NCI-H82 (cell line): ENCODE data around the gene LRPAP1.
"Not testable (repeated sequence)": the region's sequence is repeated elsewhere in the genome, so short reads cannot be mapped to it uniquely, and the experiment has no call there.

Source experiments
- DNase-seq: peaks from one replicate; lab custom pipeline; 2025; lab: John Stamatoyannopoulos, UW

Gene LRPAP1, protein sequence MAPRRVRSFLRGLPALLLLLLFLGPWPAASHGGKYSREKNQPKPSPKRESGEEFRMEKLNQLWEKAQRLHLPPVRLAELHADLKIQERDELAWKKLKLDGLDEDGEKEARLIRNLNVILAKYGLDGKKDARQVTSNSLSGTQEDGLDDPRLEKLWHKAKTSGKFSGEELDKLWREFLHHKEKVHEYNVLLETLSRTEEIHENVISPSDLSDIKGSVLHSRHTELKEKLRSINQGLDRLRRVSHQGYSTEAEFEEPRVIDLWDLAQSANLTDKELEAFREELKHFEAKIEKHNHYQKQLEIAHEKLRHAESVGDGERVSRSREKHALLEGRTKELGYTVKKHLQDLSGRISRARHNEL

GRCh38 chr4:3531879-3532750 lies at the start of gene LRPAP1:
Gene LRPAP1 (minus strand): TSS chr4:3532422. CDS start chr4:3532412, 10 bp downstream.
- DNase-seq: peak; percentile 88

DNA sequence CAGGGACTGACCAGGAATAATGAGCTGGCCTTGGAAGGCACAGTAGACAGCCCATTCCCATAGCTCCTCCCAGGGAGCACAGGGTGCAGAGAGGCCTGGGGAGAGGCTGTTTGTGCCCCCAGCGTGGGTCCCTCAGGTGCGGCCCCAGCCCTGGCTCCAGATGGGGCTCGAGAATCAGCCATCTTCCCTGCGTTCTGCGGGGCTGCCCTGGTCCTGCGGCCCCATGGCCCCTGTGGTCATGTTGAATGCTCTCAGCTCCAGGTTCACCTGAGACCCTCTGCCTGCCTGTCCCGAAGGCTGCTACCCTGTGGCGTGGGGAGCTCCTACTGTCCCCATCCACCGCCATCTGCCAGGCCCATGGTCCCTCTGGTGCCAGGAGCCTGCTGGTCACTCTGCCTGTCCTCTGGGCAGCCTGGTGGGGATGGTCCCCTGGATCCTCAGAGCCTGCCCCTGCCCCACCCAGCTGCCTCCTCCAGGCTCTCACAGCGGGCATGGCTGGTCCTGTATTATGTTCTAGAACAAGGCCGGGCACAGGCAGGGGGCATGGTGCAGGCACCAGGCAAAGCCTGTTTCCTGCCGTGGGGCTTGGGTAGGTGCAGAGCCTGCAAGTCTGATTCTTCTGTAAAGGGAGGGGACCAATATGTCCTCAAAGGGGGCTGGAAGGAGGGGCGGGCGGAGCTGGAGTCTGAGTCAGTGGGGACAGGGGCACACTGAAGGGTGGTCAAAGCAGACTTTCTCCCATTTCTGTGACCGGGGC lies 49.3 kb upstream of the LRPAP1 start:
- not testable (repeated sequence) for DNase-seq

- not testable (repeated sequence) for DNase-seq
Measured at GRCh38 chr4:3580859-3581258, 48.6 kb upstream of the LRPAP1 start.

- not testable (repeated sequence) for DNase-seq
Measured at GRCh38 chr4:3578527-3579144, 46.4 kb upstream of the LRPAP1 start.

GRCh38 chr4:3578052-3578451 lies 45.8 kb upstream of the LRPAP1 start:
- not testable (repeated sequence) for DNase-seq

GRCh38 chr4:3577208-3577892 lies 45.1 kb upstream of the LRPAP1 start:
- not testable (repeated sequence) for DNase-seq

DNA sequence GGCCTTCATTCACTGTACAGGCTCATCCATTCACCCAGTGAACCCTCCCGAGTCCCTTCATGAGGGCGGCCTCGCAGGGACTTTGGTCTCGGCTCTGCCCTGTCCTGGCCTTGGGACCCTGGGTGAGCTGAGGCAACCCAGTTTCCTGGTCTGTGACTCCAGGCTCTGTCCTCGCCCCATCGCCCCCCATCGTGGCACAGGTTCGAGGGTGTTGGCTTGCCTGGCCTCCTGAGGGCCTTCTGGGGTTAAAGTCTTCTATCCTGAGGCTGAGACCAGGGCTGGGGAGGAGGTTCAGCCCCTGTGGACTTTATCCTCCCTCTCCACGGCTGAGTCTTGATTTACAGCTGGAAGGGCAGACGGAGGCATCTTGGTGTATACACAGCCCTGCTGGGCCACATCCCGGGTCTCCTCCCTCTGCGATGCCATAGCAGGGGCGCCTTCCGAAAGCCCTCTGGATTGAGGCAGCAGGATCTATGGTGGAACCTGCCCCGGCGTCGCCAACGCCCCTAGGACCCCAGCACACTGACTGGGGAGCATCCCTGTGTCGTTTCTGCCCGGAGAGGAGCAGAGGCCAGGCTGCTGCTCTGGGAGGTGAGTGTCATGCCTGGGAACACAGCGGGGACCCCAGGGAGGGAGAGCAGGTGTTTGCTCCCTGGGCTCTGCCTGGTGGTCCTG lies 44.4 kb upstream of the LRPAP1 start:
- not testable (repeated sequence) for DNase-seq

DNA sequence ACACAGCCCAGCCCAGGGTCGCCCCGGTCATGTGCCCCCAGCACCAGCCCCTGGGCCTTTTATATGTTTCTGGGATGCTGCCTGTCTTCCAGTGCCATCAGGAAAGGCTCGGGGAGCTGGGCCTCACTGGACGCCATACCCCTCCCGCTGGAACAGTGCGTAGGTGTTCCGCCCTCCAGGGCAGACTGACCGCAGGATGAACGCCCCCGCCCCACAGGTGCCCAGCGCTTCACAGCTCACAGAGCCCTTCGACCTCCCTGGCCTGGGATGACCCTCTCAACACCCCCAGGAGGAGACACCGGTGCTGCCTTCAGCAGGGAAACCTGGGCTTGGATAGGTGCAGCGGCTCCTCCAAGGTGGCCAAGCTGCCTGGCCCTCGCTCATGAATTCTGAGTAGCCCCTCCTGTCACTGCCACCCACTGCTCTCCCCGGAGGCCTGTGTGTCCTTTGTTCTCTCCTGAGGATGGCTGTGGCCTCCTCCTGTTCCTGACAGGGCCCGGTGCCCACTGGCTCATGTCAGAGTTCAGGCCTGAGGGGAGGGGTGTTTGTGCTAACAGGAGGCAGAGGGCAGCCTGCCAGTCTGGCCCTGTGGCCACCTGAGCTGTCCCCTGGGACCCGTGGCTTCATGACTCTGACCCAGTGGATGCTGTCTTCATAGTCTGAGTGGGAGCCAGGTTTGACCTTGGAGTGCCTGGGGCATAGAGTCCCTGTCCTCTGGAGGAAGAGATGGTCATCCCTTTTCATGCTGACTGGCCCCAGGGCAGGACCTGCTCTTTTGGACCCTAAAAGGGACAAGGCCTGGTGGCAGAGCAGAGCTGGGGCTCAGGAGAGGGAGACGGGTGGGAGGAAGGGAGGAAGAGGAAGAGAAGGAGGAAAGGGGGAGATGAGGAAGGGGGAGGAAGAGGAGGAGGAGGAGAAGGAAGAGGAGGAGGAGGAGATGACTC lies 43.5 kb upstream of the LRPAP1 start:
- not testable (repeated sequence) for DNase-seq

- not testable (repeated sequence) for DNase-seq
Measured at GRCh38 chr4:3574865-3575264, 42.6 kb upstream of the LRPAP1 start.

DNA sequence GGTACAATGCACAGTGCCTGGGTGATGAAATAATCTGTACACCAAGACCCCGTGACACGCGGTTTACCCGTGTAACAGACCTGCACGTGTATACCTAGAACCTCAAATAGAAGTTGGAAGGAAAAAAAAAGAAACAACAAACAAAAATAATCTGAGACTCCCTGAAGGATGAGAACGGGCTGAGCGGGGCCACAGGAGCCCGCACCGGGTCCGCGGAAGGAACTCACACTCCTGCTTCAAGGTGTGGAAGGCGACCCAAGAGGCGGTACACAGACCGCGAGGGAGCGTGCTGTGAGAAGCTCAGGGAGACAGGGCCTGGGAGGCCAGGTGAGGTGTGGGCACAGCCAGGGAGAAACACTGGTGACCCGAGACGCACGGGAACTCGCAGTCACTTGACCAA lies 42.1 kb upstream of the LRPAP1 start:
- DNase-seq: not testable (repeated sequence)

- DNase-seq: no peak
Measured at GRCh38 chr4:3573131-3573530, 40.9 kb upstream of the LRPAP1 start.

DNA sequence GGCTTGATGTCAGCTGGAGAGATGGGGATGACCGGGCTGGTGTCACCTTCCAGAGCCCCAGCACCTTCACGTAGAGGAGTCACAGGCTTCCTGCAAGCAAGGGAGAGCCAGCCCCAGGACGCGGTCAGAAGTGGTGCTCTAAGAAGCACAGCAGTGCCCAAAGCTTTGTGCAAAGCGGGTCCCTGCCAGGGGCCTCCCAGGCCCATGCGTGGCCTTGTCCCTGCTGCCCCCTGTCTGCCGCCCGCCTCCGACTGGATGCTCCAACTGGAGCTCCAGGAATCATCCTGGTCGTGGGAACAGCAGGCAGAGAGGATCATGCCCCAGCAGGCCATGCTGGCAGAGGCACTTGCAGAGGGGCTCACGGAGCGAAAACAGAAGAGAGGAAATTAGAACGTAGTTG lies 40.1 kb upstream of the LRPAP1 start:
- peak; percentile 0 for DNase-seq

- no peak for DNase-seq
Measured at GRCh38 chr4:3571921-3572320, 39.7 kb upstream of the LRPAP1 start.

DNA sequence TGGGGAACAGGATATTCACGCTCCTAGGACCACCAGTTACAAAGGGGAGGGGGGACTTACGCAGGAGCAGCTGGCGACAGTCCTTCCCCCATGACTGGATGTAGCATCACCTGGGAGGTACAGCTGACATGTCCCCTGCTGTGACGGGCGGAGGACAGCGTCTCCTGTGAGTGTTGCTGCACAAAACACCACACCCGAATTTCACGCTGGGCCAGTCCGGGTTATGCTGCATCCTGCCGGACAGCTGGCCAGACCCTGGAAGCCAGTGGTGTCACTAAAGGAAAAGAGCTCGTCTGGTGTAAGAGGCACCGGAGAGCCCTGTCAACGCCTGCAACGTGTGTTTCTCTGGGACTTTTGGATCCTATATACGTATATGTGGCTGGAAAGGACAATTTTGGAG lies 38.7 kb upstream of the LRPAP1 start:
- DNase-seq: not testable (repeated sequence)

DNA sequence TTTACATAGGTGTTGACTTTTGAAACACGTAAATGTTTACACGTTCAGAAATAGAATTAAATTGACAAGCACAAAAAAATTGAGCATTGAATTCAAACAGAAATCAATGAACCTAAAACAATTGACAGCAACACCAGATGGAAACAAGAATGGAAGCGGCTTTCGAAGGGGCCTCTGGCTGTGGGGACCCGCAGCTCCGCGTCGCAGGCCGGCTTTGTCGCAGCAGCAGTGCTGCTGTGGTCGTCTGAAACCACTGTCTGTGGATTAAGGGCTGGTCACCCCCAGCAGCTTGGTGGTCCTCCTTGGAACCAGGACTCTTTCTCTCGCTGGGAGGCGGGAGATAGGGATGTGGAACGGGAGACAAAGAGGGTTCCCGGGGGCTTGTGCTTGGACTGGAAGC lies 37.4 kb upstream of the LRPAP1 start:
- not testable (repeated sequence) for DNase-seq

GRCh38 chr4:3566701-3567100 lies 34.5 kb upstream of the LRPAP1 start:
- DNase-seq: not testable (repeated sequence)

DNA sequence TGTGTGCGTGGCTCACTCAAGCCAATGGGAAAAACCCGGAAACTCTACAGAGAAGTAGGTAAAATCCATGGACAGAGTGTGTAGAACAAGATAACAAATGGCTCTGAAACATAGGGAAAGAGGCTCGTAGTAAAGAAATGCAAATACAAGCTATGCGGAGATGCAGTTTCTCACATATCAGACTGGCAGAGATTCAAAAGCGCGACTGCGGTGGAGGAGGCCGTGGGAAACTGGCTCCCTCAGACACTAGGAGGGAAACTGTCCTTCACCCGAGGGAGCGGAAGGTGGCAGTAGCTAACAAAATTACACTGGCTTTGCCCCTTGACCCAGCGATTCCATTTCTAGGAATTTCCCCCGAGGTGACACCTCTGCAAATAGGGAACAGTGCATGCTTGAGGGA lies 34.1 kb upstream of the LRPAP1 start:
- DNase-seq: peak; percentile 1

DNA sequence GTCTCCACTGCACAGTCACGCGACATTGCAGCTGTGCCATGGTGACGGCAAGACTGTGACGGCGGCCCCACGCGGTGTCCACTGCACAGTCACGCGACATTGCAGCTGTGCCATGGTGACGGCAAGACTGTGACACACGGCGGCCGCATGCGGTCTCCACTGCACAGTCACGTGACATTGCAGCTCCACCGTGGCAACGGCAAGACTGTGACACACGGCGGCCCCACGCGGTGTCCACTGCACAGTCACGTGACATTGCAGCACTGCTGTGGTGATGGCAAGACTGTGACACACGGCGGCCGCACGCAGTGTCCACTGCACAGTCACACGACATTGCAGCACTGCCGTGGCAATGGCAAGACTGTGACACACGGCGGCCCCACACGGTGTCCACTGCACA lies 32.7 kb upstream of the LRPAP1 start:
- not testable (repeated sequence) for DNase-seq

GRCh38 chr4:3563403-3563802 lies 31.2 kb upstream of the LRPAP1 start:
- peak; percentile 13 for DNase-seq
